Neuron (in vitro differentiated cells): ENCODE data around the gene SLC6A8.
A peak's percentile ranks its signal among the peaks of the same experiment; 100 is the strongest.
"Not testable (repeated sequence)": the region's sequence is repeated elsewhere in the genome, so short reads cannot be mapped to it uniquely, and the experiment has no call there.

ENCODE experiments used
- H2AFZ ChIP-seq: one replicate; pipeline ENCODE4 v1.6.1; 2013; ENCODE audit warnings: low read depth, mild to moderate bottlenecking, inconsistent platforms, low read length, moderate library complexity
- H3K27me3 ChIP-seq: one replicate; pipeline ENCODE4 v1.6.1; 2013; ENCODE audit warnings: low read length; ENCODE audit not compliant: insufficient read depth
- H3K36me3 ChIP-seq: one replicate; pipeline ENCODE4 v1.6.1; 2013; ENCODE audit warnings: low read length; ENCODE audit not compliant: insufficient read depth
- H3K4me1 ChIP-seq: one replicate; pipeline ENCODE4 v1.6.1; 2013; ENCODE audit warnings: low read length; ENCODE audit not compliant: insufficient read depth
- H3K4me3 ChIP-seq: 2 replicates; pipeline ENCODE4 v1.5.1; 2013; ENCODE audit warnings: mild to moderate bottlenecking, low read length, moderate library complexity
- H3K9me3 ChIP-seq: one replicate; pipeline ENCODE4 v1.6.1; 2013; ENCODE audit warnings: low read length

SLC6A8 gene

DNA sequence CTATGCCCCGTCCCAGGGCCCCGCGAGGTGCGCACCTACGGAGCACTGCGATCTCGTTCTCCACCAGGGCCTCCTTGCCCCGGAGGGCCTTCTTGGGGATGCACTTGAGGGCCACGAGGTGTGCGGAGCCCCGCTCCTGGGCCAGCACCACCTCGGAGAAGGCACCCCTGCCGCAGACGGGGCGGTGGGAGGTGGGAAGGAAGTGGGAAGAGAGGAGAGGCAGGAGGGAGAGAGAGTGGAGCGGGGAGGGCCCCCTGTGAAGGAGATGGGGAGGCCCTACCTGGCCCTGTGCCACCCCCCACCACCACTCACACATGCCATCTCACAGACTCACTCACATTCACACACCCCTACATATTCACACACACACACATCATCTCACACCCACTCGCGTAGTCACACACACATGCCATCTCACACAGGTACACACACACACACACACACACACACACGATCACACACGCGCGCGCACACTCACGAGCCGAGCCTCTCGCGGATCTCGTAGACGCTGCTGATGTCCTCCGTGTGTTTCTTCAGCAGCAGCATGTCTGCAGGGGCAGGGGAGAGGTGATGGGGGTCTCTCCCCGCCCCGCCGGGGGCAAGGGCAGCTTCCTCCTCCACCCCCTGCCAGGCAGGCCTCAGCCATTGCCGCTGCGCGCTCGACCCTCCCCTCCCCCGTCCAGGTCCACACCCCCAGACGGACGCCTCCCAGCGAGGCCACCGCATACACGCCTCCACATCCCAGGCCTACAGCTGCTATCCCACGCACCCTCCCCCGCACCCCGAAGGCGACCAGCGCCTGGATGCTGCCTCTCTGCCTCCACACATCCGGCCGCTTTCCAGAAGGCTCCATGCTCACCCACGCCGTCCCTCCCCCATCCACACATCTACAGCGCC lies 14.9 kb upstream of the SLC6A8 start:
- H3K9me3 ChIP-seq = no peaks in the 10 kb centered on the region
- no peak overlapping the region for H2AFZ ChIP-seq
- H3K4me3 ChIP-seq = no peak overlapping the region
- H3K4me1 ChIP-seq = no peaks in the 10 kb centered on the region
- H3K36me3 ChIP-seq = no peaks in the 10 kb centered on the region
- peaks cover 2% of the 10 kb centered on the region for H3K27me3 ChIP-seq

DNA sequence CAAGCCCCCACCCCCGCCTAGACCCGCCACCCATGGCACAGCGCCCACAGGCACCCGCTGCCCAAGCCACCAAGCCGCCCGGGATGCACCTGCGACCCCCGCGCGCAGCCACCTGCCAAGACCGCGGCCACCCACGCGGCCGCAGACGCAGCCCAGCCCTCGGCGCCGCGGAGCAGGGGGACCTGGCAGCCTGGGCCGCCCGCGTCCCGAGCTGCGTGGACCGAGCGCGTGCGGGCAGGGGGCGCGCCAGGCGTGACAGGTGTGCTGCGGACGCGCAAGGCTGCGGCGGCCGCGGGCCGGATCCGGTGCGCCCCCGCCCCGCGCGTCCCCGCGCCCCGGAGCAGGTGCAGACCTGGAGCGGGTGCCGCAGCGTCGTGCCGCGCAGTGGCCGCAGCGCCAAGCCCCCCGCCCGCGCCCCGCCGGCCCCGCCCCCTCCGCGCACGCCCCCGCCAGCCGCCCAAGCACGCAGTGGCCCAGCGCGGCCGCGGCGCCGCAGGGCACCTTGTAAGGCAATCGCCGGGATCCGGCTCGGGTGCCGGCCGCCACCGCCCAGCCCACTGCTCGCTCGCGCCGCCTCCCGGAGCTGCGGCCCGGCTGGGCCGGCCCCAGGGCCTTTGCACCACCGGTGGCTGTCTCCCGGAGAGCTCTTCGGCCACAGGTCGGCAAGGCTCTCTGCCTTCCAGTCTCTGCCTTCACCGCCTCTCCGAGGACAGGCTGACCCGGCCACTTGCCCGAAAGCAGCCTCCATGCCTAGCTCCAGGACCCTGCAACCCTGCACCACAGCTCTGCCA lies 14.1 kb upstream of the SLC6A8 start, which contains the start of gene PNCK:
TSS of gene PNCK (minus strand) at position 386 of the 791 bp plus-strand sequence. CDS start 737 bp downstream, outside the sequence.
- Histone ChIP-seq H3K4me3 (no peak within 1 kb of the TSS), H2AFZ (no peak within 1 kb of the TSS), H3K27me3 (peaks cover 2% of the 10 kb centered on the region), H3K4me1 (no peaks in the 10 kb centered on the region), H3K9me3 (no peaks in the 10 kb centered on the region), H3K36me3 (no peaks in the 10 kb centered on the region)

DNA sequence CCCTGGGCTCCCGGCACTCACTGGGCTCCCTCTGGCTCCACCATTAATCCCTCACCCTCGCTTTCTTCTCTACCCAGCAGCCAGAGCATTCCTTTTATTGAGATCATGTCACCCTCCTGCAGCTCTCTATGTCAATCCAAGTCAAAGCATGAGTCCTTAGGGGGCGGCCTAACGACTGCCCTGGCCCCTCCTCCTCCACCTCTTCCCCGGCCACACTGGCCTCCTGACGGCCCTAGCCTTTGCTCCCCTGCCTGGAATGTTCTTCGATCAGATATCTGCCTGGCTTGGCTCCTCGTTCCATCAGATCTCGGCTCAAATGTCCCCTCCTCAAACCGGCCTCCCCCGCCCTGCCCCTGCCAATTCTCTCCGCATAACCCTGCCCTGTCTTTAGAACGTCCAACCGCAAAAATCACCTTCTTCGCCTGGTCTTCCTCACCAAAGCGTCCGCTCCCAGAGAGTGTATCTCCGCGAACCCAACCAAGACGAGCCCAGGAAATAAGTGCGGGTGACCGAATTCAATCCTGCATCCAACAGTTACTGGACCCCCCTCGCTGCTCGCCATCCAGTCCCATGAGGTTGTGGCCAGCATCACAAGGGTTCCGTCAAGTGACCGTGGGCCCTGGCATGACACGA lies 13.4 kb upstream of the SLC6A8 start:
- H2AFZ ChIP-seq = no peak overlapping the region
- no peak overlapping the region for H3K4me3 ChIP-seq
- H3K36me3 ChIP-seq = no peaks in the 10 kb centered on the region
- no peaks in the 10 kb centered on the region for H3K4me1 ChIP-seq
- H3K27me3 ChIP-seq = peaks cover 2% of the 10 kb centered on the region
- H3K9me3 ChIP-seq = no peaks in the 10 kb centered on the region

DNA sequence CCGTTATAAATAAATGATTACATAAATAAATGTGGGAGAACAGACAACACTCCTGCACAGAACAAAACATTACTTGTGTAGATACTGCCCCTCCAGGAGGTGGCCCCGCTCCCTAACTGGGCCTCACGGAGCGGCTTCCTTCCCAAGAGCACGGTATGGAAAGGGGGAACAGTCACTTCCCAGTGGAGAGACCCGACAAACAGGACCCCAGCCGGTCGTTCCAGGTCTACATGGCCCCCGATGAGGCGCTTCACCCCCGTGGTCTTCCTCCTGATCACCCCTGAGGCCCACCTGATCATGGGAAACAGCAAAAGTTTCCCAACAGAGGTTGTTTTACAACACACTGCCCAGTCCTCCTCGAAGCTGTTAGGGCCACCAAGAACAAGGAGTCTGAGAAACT lies 6.6 kb upstream of the SLC6A8 start:
- no peak overlapping the region for H3K4me3 ChIP-seq
- peaks cover 2% of the 10 kb centered on the region for H3K9me3 ChIP-seq
- H3K36me3 ChIP-seq = no peaks in the 10 kb centered on the region
- no peak overlapping the region for H2AFZ ChIP-seq
- H3K27me3 ChIP-seq = no peaks in the 10 kb centered on the region
- peaks cover 19% of the 10 kb centered on the region for H3K4me1 ChIP-seq

DNA sequence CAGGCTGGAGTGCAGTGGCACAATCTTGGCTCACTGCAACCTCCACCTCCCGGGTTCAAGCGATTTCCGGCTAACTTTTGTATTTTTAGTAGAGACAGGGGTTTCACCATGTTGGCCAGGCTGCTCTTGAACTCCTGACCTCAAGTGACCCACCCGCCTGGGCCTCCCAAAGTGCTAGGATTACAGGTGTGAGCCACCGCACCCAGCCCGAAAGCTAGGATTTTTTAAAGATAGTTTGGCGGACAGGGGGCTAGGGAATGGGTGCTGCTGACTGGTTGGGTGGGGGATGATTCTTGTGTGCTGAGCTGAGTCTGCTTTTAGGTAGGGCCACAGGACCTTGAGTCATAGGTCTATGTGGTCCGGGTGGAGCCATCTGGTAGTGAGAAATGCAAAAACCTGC lies 4.2 kb upstream of the SLC6A8 start:
- H3K9me3 ChIP-seq, H2AFZ ChIP-seq, H3K27me3 ChIP-seq, H3K4me3 ChIP-seq, H3K36me3 ChIP-seq: not testable (repeated sequence)
- peaks cover 27% of the 10 kb centered on the region for H3K4me1 ChIP-seq

DNA sequence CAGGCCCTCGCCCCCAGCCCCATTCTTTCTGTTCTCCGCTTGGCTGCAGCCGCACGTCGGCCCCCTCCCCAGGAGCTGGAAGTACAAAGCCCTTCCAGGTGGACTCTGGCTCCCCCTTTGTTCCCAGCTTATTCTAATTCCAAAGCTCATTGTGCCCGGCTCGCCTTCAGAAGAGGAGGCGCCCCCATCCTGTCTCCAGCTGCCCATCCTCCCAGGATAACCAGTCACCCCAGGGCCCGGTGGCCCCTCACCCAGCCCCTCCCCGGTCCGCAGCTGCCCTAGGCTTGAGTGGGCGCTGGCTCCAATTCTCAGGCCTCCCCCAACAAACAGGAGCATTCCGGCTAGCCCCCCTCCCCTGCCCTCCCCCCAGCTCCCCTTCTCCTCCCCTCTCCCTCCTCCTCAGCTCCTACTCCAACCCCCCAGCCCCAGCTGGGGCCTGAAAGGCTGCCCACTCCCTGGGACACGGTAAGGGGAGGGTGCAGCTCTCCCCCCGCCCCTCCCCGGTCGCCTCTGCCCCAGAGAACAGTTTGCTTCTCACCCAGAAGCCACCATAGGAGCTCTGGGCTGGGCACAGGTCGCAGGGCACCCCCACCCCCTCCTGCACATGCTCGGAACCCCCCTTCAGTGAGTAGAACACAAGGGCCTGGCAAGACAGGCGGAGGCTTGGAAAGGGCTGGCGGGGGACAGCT lies 3.1 kb upstream of the SLC6A8 start:
- no peaks in the 10 kb centered on the region for H3K36me3 ChIP-seq
- H3K4me1 ChIP-seq = peaks cover 28% of the 10 kb centered on the region
- H2AFZ ChIP-seq = no peak overlapping the region
- H3K9me3 ChIP-seq = peaks cover 2% of the 10 kb centered on the region
- peak overlapping the region; percentile 52 for H3K4me3 ChIP-seq
- no peaks in the 10 kb centered on the region for H3K27me3 ChIP-seq

DNA sequence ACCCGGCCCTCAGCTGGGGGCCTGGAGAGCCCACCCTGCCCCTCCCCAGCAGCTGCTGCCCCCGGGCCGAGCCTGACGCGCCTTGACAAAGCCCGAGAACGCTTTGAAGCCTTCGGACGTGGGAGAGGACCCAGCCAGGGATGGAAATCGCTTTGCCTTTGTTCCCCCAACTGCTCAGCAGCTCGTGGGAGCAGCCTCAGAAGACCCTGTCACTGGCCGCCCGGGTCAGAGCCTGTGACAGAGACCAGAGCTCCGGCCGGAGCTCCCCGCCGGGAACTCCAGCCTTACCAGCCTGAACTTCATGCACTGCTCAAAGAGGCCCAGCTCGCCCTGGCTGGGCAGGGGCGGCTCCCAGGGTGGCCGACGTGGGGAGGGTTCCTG lies 2.6 kb upstream of the SLC6A8 start:
- Histone ChIP-seq H3K4me1 (peaks cover 33% of the 10 kb centered on the region), H3K27me3 (no peaks in the 10 kb centered on the region), H3K4me3 (peak overlapping the region; percentile 52), H3K36me3 (no peaks in the 10 kb centered on the region), H3K9me3 (peaks cover 1% of the 10 kb centered on the region), H2AFZ (no peak overlapping the region)

DNA sequence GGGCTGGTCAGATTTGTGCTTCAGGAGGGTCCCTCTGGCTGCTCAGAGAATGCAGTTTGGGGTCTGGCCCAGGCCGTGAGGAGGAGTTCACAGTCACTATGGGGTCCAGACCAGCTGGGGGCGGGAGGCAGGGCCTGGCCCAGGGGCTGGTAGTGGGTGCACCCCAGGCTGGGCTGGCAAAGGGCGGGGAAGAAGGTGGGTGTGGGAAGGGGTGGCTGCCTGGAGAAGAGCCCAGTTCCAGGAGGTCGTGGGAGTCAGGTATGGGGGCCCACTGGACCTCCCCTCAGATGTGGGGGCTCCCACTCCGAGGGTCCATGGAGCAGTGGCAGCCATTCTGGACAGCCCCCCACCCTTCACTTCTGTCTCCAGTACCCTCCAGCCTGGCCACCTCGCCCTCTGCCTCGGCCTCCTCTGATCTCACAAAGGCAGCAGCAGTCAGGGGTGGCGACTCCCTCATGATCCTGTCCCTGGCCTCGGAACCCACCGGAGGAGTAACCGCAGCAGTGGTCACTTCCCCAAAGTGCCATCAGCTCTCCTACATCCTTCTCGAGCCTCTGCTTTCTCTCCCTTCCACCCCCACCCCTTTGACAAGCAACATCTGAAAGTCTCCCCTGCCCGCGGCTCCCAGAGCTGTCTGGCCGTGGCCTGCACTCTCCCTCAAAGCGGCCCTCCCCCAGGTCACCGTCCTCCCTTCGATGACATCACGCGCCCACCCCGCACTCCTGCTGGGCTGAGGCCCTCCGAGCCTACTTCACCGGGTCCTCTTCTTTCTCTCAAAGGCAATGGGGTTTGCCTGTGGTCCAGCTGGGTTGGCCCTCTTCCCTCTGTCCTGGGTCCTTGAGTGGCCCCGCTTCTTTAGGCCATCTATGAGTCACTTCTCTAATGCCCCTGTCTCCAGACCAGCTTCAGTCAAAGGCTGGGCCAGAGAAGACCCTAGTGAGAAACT lies 1.7 kb upstream of the SLC6A8 start:
- H3K4me1 ChIP-seq = peaks cover 39% of the 10 kb centered on the region
- no peaks in the 10 kb centered on the region for H3K9me3 ChIP-seq
- H3K4me3 ChIP-seq = peak overlapping the region; percentile 52

DNA sequence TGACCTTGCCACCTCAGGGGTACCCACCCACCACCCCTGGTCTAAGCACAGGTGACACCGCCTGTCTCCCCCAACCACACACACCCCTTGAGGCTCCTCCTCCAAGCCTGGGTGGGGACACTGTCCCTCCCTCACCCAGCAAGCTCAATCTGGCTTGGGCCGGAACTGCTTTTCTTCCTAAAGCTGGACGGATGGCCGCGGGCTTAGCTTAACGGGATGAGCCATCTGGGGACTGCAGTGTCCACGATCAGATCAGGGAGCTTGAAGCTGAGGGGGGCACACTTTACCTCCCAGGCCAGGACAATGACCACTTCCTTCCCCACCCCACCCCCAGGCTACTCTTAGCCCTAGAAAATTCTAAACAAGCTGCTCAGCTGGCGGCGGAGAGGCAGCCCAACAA lies 1.0 kb upstream of the SLC6A8 start:
- Histone ChIP-seq H3K4me1 (peaks cover 42% of the 10 kb centered on the region), H3K36me3 (peaks cover 5% of the 10 kb centered on the region), H3K4me3 (peak overlapping the region; percentile 52), H3K27me3 (no peaks in the 10 kb centered on the region), H2AFZ (no peak overlapping the region), H3K9me3 (no peaks in the 10 kb centered on the region)

More for the DNA sequence above, 1.7 kb upstream of the SLC6A8 start:
- H2AFZ ChIP-seq = no peak overlapping the region
- no peaks in the 10 kb centered on the region for H3K27me3 ChIP-seq
- peaks cover 3% of the 10 kb centered on the region for H3K36me3 ChIP-seq

DNA sequence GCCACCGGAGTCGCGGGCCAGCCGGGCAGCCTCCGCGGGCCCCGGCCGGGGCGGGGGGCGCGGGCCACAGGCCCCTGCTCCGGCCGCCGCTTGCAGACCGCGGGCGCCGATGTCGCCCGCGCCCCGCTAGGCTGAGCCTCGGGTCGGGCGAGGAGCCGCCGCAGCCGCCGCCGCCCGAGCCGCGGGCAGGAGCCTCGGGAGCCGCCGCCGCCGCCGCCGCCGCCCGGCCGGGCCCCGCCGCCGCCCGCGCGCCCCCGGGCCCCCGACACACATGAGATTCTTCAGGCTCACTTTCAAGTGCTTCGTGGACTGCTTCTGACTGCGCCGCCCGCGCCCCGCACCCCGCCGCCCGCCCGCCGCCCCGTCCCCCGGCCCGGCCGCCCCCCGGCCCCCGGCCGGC lies 345 bp downstream of the SLC6A8 start:
- Histone ChIP-seq H3K36me3 (peaks cover 14% of the 10 kb centered on the region), H2AFZ (no peak overlapping the region), H3K9me3 (no peaks in the 10 kb centered on the region), H3K4me3 (no peak overlapping the region), H3K4me1 (peaks cover 47% of the 10 kb centered on the region), H3K27me3 (no peaks in the 10 kb centered on the region)

DNA sequence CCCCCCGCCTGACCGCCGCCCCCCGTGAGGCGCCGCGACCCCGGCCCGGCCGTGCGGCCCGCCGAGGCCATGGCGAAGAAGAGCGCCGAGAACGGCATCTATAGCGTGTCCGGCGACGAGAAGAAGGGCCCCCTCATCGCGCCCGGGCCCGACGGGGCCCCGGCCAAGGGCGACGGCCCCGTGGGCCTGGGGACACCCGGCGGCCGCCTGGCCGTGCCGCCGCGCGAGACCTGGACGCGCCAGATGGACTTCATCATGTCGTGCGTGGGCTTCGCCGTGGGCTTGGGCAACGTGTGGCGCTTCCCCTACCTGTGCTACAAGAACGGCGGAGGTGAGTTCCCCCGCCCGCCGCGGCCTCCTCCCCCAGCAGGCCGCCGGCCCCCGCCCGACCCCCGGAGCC lies 780 bp downstream of the SLC6A8 start:
- Histone ChIP-seq H3K4me3 (peak overlapping the region; percentile 69), H3K36me3 (peaks cover 17% of the 10 kb centered on the region), H3K9me3 (no peaks in the 10 kb centered on the region), H3K4me1 (peaks cover 47% of the 10 kb centered on the region), H3K27me3 (no peaks in the 10 kb centered on the region), H2AFZ (no peak overlapping the region)
